Stimulated activated CD4-positive, alpha-beta T cell treated with anti-CD3 and anti-CD28 coated beads, Interleukin-2, amount 100 ng/mL, for 4 hours (primary cell): Measurements from ENCODE around the gene PEX3.

ENCODE experiments used
- DNase-seq: peaks from one replicate; pipeline ENCODE4 v3.0.0-alpha.2; 2020; ENCODE audit warnings: low read depth

The PEX3 gene, protein sequence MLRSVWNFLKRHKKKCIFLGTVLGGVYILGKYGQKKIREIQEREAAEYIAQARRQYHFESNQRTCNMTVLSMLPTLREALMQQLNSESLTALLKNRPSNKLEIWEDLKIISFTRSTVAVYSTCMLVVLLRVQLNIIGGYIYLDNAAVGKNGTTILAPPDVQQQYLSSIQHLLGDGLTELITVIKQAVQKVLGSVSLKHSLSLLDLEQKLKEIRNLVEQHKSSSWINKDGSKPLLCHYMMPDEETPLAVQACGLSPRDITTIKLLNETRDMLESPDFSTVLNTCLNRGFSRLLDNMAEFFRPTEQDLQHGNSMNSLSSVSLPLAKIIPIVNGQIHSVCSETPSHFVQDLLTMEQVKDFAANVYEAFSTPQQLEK

DNA sequence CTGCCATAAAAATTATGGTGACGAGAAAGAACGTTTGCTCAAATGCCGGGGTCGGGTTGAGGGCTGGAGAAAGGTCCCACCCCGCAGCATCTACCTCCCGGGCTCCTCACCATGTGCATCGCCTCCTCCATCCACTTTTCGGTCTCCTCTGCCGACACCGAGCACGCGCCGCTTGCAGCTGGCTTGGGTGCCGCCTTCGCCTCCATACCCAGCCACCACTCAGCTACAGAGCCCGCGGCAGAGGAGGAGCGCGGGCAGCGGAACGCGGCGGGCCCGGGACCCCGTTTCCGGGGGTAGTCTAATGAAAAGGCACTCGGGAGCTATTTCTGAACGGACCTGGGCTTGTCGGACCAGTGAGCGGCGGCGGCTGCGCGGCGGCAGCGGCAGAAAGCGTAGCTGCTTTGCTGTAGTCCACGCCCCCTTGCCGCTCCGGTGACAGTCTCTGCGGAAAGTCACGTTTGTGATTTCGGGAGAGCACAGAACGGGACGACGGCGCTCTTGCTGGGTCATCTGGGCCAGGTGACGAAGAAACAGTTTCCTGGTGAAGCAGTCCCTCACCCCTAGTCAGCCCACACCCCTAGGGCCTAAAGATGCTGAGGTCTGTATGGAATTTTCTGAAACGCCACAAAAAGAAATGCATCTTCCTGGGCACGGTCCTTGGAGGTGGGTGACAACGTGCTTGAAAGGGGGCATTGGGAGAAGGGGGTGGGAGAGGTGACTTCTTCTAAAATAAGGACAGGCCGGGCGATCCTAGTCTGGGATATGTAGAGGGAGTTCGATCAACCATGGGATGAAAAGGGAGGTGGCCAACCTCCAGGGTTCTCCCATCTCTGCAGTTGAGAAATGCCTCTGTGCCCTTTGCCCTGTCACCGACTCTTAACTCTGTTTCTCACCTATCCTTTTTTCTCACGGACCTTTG is at the start of gene PEX3, which contains the start of gene ADAT2:
Gene PEX3 (plus strand): TSS at position 353 of the 919 bp plus-strand sequence. CDS start 238 bp downstream, at position 591.
Gene ADAT2 (minus strand): TSS at position 243 of the 919 bp plus-strand sequence. CDS start 37 bp downstream, at position 206.
- DNase-seq = peak; percentile 89

DNA sequence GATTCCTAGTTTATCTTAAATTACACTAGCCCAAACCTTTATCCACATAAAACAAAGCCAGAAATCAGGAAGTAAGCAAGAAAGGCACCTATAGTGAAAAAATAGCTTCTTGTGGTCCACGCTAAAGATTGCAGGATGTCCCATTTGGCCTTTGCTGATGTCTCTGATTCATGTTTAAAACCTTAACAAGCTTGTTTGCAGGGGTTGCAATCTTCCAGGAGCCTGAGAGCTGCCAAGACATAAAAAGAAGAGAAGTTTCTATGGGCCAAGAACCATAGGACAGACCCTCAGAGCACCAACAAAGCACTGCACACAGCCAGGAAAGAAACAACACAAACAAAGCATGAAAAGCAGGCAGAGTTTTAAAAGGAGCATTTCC is 49.5 kb upstream of the PEX3 start:
- DNase-seq = no peak

DNA sequence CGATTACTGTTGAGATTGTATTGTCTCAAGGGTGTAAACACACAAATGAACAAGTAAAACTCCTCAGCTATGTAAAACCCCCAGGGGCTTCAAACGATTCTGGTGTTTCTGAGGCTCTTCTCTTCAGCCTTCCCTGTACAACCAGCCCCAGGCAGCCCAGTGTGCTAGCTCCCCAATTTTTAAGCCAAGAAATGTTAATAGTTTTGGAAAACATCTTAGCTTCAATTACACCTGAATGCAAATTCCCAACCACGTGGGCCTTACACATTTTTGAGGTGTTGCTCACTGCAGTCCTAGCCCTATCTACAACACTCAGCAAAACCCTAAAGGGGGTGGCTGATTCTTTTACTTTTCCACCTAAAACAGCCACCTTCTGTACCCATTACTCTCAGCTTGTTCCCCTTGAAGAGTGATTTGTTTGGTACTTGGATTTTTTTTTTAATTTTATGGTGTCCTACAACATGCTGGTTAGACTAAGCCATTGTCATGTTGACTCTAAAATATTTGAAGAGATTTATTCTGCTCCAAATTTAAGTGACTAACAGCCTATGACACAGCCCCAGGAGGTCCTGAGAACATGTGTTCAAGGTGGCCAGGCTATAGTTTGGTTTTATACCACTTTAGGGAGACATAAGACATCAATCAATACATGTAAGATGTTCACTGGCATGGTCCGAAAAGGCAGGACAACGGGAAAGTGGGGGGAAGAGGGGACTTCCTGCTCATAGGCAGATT is 48.8 kb upstream of the PEX3 start:
- DNase-seq = no peak

DNA sequence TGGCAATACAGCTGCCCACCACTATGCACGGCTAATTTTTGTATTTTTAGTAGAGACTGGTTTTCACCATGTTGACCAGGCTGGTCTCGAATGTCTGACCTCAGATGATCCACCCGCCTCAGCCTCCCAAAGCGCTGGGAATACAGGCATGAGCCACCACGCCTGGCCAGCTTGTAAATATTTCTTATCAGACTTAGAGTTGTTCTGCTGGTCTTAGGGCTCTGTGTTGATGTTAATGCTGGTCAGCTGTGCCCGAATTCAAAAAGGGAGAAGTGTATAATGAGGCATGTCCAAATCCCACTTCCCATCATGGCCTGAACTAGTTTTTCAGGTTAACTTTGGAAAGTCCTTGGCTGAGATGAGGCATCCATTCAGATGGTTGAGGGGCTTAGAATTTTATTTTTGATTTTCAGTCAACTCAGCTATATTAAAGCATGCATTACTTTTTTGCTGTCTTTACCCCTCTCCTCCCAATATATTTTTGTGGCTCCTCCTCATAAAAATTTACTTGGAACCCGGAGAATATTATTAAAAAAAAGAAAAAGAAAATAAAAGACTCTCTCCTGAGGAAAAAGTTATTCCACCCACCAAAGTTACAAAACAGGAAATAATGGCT is 47.8 kb upstream of the PEX3 start:
- DNase-seq = no peak

DNA sequence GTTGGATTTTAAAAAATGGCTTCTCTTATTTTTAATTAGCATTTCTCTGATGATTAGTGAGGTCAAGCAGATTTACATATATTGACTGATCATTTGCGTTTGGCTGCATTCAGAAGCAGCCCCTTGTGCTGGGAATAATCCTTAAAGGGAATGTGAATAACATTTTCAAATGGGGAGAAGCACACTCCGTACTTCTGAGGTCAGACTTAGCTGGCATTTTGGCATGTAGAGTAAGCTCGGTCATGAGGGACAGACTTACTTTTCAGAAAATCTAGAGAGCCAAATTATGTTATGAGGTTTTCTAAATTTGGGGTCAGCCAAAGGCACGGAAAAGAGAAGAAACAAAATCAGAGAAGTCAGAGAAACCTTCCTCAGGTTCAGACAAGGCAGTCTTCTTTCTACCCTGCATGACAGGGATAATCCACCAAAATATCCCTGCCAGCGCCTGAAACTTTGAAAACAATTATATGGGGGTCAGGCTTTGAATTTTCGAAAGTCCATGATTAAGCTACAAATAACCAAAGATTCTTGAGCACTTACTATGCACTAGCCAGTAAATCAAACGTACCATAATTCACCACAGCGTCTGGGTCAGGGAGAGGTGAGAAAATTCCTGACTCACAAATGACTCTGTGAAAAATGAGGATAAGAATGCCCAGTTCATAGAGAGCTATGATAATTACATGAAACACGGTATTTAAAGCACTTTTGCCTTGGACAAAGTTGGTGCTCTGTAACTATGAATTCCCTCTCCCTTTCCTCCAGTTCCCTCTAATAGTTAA is 45.0 kb upstream of the PEX3 start:
- DNase-seq = no peak

GRCh38 chr6:143406673-143407072 is 43.9 kb upstream of the PEX3 start:
- no peak for DNase-seq

DNA sequence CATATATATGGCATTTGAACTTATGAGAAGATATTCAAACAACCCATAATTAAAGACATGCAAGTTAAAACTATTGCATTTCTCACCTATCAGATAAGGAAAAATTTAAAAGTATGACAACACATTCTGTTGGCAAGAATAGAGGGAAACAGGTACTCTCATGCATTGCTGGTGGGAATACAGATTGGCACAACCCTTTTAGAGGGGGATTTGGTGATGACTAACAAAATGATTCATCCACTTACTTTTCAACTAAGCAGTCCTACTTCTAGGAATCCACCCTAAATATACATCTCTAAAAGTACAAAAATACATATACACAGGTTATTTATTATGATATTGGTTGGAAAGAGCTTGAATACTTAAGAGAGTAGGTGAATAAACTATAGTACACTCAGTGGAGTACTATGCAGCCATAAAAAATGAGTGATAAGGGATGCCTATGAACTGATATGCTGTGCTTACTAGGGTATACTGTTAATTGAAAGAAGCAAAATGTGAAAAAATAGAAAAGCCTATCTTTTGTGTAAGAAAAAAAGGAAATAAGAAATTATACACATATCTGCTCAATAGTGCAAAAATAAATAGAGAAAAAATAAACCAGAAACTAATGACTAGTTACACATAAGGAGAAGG is 42.3 kb upstream of the PEX3 start:
- DNase-seq = no peak

DNA sequence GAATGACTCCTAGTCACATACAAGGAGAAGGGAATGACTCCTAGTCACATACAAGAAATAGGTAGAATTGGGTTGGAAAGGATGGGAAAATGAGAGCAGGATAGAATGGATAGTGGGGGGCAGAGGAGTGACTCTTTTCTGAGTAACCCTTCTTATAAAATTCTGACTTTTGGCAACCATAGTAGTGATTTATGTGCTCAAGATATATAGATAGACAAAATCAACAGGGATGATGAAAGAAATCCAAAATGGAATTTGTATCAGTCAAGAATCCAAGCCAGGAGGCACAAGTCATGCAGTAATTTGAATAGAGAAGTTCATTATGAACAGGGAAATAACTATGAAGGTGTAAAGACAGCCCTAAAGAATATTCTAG is 41.8 kb upstream of the PEX3 start:
- no peak for DNase-seq

- no peak for DNase-seq
These were observed 39.7 kb upstream of the PEX3 start for GRCh38 chr6:143410859-143411270.

DNA sequence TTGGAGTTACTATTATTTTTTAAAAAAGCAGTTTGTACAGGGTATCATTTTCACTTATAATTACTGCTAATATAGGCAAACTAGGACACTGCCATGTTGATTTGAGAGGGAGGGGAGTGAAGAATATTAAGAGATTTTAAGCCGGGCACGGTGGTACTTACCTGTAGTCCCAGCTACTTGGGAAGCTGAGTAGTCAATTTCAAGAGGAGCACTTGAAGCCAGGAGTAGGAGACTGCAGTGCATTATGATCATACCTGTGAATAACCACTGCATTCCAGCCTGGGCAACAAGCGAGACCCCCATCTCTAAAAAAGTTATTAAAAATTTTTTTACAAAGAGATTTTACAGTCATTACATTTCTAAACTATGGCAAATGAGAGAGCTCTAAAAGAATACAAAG is 35.8 kb upstream of the PEX3 start:
- no peak for DNase-seq

DNA sequence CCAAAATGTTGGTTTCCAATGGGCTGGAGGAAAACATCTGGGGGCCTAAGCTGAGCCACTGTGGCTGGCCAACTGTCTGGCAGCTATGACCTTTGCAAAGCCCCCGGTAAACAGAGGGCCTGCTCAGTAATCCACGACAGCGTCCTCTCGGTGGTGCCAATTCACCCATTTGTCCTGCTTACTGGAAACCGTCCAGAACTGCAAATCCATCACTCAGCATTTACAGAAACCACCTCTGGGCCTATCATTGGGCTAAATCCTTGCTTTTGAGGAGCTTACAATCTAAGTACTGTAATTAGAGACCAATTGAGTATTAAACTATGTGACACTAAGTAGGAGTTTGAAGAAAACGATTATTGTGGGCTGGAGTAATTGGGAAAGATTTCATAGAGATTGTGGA is 31.1 kb upstream of the PEX3 start:
- no peak for DNase-seq

GRCh38 chr6:143426026-143426425 is 24.6 kb upstream of the PEX3 start:
- no peak for DNase-seq

GRCh38 chr6:143427109-143427817 is 23.3 kb upstream of the PEX3 start:
- DNase-seq = peak; percentile 54

- no peak for DNase-seq
These were observed 20.6 kb upstream of the PEX3 start for GRCh38 chr6:143429970-143430369.

DNA sequence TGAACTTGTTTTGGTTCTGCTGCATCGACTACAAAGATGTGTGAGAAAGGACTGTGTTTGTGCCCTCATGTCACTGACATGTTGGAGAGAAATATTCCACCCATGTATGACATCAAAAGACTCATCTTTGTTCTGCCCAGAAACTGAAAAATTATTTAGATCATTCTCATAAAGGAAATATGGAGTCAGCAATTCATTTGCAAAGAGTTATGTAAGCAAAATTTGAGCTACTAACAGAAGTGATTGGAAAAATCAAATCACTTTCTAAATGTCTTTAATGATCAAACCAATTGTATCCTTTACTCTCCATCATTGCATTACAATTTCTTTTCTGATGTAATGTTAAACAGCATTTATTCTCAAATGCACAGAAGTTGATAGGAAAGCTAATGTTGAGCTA is 19.4 kb upstream of the PEX3 start:
- no peak for DNase-seq

DNA sequence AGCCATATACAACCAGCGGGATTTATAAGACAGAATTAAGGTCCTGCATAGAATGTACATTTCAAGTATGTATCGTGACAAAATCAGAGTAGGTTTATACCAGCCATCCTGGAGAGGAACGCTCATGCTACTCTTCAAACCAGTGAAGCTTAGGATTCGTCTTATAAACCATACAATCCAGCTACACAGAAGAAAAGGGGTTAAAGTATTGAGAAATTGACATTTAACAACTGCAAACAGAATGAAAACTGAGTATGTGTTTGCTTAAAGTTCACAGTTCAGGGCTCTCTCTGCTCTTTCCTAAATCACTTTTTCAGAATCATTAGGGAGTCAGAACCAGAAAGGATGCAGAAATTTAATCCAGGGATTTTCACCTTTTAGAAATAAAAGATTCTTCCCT is 18.0 kb upstream of the PEX3 start:
- DNase-seq = no peak

DNA sequence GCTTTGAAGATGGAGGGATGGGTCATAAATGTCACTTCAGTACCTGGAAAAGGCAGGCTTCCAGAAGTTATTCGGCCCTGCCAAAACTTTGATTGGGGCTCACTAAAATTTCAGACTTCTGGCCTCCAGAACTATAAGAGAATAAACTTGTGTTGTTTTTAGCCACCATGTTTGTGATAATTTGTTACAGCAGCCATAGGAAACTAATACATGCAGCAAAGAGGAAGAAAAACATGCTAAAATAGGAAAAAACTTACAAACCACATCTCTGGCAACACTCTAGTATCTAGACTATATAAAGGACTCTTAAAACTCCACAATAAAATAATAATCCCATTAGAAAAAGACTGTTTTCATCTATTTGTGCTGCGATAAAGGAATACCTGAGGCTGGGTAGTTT is 9.6 kb upstream of the PEX3 start:
- DNase-seq = no peak

GRCh38 chr6:143441680-143442545 is 8.7 kb upstream of the PEX3 start:
- no peak for DNase-seq

DNA sequence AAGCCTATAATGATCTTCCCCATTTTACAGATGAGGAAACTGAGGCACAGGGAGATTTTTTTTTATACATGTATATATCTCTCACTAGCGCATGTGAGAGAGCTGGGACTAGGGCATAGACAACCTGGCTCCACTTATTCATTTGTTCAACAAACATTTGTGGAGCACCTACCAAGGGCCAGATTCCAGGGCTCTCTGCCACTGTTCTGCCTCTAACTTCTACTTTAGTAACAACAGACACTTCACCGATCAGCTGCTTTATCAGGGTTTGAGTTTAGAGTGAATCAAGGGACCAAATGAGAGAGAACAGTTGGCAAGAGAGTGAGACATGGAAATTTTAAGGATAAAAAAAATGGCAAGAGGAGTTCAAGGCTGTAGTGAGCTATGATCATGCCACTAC is 7.5 kb upstream of the PEX3 start:
- no peak for DNase-seq
